Endometrial microvascular endothelial cells (primary cell): ENCODE results near the gene C20orf141. TPM values are rescaled to one million over a fixed set of nuclear protein-coding genes. Genes with fewer than 3 reads are reported as not detected.
"Not testable (repeated sequence)": the region's sequence is repeated elsewhere in the genome, so short reads cannot be mapped to it uniquely, and the experiment has no call there.

Experiments used
- in situ Hi-C: cut with HindIII; loops from 2 replicates; pipeline ENCODE4 v1.10.0; 2017; ENCODE audit warnings: low sequenced_read_pairs, low pct_unique_long_range_greater_than_20kb; ENCODE audit errors: inconsistent ontology term
- total RNA-seq: library from RNA; depleted of rRNA; stranded (reverse); fragments of >200 nt; gene quantifications from one replicate; pipeline ENCODE4 v1.2.3, GENCODE V29; 2015; ENCODE audit errors: inconsistent ontology term

The C20orf141 gene
- total RNA-seq, 1 donor from 2014 or later, result not detected

GRCh38 chr20:2816583-2817340 is 2.0 kb downstream of the C20orf141 start:
- in situ Hi-C loops, result no loop called here

GRCh38 chr20:2817341-2817726 is 2.5 kb downstream of the C20orf141 start:
- in situ Hi-C loops, result no loop called here

- in situ Hi-C loops, result no loop called here
Observed at GRCh38 chr20:2817891-2818595, 3.3 kb downstream of the C20orf141 start.

GRCh38 chr20:2820084-2820895 is 5.5 kb downstream of the C20orf141 start:
- in situ Hi-C loops, result no loop called here

- in situ Hi-C loops, result no loop called here
Observed at GRCh38 chr20:2820896-2821869, 6.4 kb downstream of the C20orf141 start.

GRCh38 chr20:2822073-2822472 is 7.3 kb downstream of the C20orf141 start:
- in situ Hi-C loops, result no loop called here

- in situ Hi-C loops, result no loop called here
Observed at GRCh38 chr20:2825761-2826160, 11.0 kb downstream of the C20orf141 start.

- in situ Hi-C loops, result no loop called here
Observed at GRCh38 chr20:2826655-2827054, 11.9 kb downstream of the C20orf141 start.

GRCh38 chr20:2829376-2829775 is 14.6 kb downstream of the C20orf141 start:
- in situ Hi-C loops, result no loop called here

GRCh38 chr20:2831206-2831605 is 16.4 kb downstream of the C20orf141 start:
- in situ Hi-C loops, result not testable (repeated sequence)

GRCh38 chr20:2833761-2834160 is 19.0 kb downstream of the C20orf141 start:
- in situ Hi-C loops, result no loop called here

GRCh38 chr20:2834401-2835110 is 19.8 kb downstream of the C20orf141 start:
- in situ Hi-C loops, result no loop called here

GRCh38 chr20:2835331-2835796 is 20.6 kb downstream of the C20orf141 start:
- in situ Hi-C loops, result no loop called here

GRCh38 chr20:2836035-2836434 is 21.2 kb downstream of the C20orf141 start:
- in situ Hi-C loops, result no loop called here

- in situ Hi-C loops, result no loop called here
Observed at GRCh38 chr20:2837221-2837960, 22.6 kb downstream of the C20orf141 start.

- in situ Hi-C loops, result no loop called here
Observed at GRCh38 chr20:2838170-2838797, 23.5 kb downstream of the C20orf141 start.
